ENCODE data around the gene CARMIL3. TPM values are rescaled to one million over a fixed set of nuclear protein-coding genes. Genes with fewer than 3 reads are reported as not detected.

CARMIL3 gene
- total RNA-seq, 2 donors from 2014 or later: 0.29 to 2.1 TPM

DNA sequence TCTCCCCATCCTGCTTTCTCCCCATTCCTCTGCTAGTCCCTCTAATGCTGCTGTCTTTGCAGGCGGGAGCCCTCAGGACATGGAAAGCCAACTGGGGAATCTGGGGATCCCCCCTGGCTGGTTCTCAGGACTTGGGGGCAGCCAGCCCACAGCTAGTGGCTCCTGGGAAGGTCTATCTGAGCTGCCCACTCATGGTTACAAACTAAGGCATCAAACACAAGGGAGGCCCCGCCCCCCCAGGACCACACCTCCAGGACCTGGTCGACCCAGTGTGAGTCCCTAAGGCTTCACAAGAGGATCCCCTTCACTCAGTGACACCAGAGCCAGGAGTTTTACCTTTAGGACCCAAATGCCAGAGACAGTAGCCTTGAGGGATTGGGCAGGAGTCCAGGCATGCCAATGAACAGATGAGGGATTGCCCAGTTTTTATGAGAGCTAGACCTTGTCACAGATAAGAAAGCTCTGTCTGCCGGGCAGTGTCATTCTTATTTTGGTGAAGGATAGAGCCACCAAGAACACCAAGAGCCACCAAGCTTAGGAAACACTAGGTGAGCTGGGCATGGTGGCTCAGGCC lies 11.5 kb downstream of the CARMIL3 start:
- no peak for DNase-seq
- H3K9ac ChIP-seq (ENCODE audit: low read depth in 2 of 2, low read length in 2 of 2): no peak overlapping the region
- no peak overlapping the region for H3K27ac ChIP-seq
- no peaks in the 10 kb centered on the region for H3K27me3 ChIP-seq
- peaks cover 6% of the 10 kb centered on the region for H3K4me1 ChIP-seq
- no peaks in the 10 kb centered on the region for H3K9me3 ChIP-seq
- TF ChIP-seq, protein P1, sequence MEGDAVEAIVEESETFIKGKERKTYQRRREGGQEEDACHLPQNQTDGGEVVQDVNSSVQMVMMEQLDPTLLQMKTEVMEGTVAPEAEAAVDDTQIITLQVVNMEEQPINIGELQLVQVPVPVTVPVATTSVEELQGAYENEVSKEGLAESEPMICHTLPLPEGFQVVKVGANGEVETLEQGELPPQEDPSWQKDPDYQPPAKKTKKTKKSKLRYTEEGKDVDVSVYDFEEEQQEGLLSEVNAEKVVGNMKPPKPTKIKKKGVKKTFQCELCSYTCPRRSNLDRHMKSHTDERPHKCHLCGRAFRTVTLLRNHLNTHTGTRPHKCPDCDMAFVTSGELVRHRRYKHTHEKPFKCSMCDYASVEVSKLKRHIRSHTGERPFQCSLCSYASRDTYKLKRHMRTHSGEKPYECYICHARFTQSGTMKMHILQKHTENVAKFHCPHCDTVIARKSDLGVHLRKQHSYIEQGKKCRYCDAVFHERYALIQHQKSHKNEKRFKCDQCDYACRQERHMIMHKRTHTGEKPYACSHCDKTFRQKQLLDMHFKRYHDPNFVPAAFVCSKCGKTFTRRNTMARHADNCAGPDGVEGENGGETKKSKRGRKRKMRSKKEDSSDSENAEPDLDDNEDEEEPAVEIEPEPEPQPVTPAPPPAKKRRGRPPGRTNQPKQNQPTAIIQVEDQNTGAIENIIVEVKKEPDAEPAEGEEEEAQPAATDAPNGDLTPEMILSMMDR (IDR thresholded peaks at IDR 0.05): no peak
- no peak overlapping the region for H3K4me3 ChIP-seq
- intact Hi-C loops (cut with DNase I): no loop called here
- H3K36me3 ChIP-seq: no peaks in the 10 kb centered on the region

DNA sequence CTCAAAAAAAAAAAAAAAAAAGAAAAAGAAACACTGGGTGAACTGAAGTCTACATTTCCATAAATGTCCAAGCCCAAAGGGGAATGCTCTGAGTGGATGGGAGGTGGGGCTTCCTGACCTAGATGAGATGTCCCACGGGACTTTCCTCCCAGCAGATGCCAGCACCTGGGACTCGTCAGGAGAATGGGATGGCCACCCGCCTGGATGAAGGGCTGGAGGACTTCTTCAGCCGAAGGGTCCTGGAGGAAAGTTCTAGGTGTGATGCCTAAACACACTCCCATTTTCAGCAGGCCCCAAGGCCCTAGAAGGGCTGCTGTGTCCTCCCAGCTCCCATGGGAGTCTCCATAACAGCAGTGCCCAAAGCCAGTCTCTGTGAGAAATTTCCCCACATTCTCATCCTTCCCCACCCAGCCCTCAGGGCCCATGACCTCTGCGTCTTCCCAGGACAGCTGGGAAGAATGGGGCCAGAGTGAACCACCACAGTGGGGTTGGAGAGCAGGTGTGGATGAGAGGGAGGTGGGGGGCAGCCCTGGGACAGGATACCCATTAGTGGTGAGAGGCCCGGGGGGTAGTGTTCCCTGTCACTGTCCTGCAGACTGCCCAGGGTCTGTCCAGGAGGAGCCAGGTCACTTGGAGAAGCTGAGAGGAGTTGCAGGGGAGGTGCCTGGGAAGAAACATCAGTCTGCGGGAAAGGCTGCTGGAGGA lies 12.4 kb downstream of the CARMIL3 start:
- no peak overlapping the region for H3K9ac ChIP-seq (ENCODE audit: low read depth in 2 of 2, low read length in 2 of 2)
- intact Hi-C loops (cut with DNase I): no loop called here
- TF ChIP-seq, protein P1 (IDR thresholded peaks at IDR 0.05): no peak

DNA sequence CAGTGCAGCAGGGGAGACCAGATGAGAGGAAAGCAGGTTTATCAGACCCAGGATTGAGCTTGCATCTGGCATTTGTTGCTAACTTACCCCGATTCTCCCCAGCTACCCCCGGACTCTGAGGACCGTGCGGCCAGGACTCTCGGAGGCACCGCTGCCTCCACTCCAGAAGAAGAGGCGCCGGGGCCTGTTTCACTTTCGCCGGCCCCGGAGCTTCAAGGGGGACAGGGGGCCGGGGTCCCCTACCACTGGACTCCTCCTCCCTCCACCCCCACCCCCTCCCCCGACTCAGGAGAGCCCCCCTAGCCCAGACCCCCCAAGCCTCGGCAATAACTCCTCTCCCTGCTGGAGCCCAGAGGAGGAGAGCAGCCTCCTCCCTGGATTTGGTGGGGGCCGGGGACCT lies 13.0 kb downstream of the CARMIL3 start:
- H3K4me1 ChIP-seq: peaks cover 6% of the 10 kb centered on the region
- no peak overlapping the region for H3K27ac ChIP-seq
- no peak for DNase-seq
- intact Hi-C loops (cut with DNase I): no loop called here
- no peaks in the 10 kb centered on the region for H3K27me3 ChIP-seq
- TF ChIP-seq, protein P1 (IDR thresholded peaks at IDR 0.05): no peak
- H3K9ac ChIP-seq (ENCODE audit: low read depth in 2 of 2, low read length in 2 of 2): no peak overlapping the region
- H3K36me3 ChIP-seq: no peaks in the 10 kb centered on the region
- no peak overlapping the region for H3K4me3 ChIP-seq
- no peaks in the 10 kb centered on the region for H3K9me3 ChIP-seq

More for the DNA sequence above, 12.4 kb downstream of the CARMIL3 start:
- peaks cover 6% of the 10 kb centered on the region for H3K4me1 ChIP-seq
- no peak overlapping the region for H3K27ac ChIP-seq
- H3K4me3 ChIP-seq: no peak overlapping the region
- no peak for DNase-seq
- H3K36me3 ChIP-seq: no peaks in the 10 kb centered on the region
- no peaks in the 10 kb centered on the region for H3K9me3 ChIP-seq
- H3K27me3 ChIP-seq: no peaks in the 10 kb centered on the region

DNA sequence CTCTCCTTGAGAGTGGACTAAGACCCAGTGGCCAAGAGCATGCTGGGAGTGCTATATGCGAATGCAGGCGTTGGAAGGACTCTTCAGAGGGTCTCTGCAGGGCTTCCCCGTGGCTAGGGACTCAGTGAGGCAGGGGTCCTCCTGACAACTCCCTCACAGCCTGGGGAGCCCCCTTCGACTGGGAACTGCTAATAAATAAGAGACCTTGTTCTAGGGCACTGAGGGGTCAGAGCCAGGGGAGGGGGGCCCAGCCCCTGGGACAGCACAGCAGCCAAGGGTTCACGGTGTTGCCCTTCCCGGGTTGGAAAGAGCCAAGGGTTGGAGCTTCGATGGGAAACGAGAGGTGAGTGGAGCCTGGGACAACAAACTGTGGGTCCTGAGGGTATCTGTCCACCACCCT lies 13.6 kb downstream of the CARMIL3 start:
- no peak for DNase-seq
- Histone ChIP-seq H3K27me3 (no peaks in the 10 kb centered on the region), H3K9ac (ENCODE audit: low read depth in 2 of 2, low read length in 2 of 2) (no peak overlapping the region), H3K27ac (no peak overlapping the region), H3K4me1 (peaks cover 6% of the 10 kb centered on the region), H3K4me3 (no peak overlapping the region), H3K9me3 (no peaks in the 10 kb centered on the region), H3K36me3 (no peaks in the 10 kb centered on the region)
- TF ChIP-seq, protein P1 (IDR thresholded peaks at IDR 0.05): no peak
- intact Hi-C loops (cut with DNase I): no loop called here

DNA sequence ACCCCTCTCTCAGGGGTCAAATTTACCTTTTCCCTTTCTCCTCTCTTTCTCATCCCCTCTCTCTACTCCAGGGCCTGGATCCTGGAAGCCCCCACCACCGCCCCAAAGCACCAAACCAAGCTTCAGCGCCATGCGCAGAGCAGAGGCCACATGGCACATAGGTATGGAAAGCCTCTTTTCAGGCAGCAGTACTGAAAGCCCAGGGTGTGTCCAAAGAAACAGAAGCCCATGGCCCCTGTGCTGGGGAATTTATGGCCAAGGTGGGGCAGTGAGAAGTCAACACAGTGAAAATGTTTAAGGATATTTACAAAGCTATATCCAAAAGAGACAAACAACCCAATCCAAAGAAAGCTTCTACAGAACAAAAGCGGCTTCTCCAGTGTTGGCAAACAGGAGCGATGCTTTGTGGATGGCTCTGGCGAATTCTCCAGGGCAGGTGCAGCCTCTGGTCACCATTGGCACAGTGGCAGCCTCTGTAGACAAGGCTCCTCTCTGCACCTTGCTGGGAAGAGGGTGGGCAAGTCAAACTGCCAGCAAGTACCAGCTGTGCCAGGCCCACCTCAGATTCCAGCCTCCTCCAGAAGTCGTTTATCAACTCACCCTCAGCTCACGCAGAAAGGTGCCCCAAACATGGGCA lies 14.8 kb downstream of the CARMIL3 start:
- peak overlapping the region; percentile 61 for H3K27ac ChIP-seq

More for the DNA sequence above, 14.8 kb downstream of the CARMIL3 start:
- Histone ChIP-seq H3K9me3 (no peaks in the 10 kb centered on the region), H3K36me3 (no peaks in the 10 kb centered on the region), H3K9ac (ENCODE audit: low read depth in 2 of 2, low read length in 2 of 2) (peak overlapping the region in 1 of 2 donors; percentile 49), H3K4me1 (peaks cover 6% of the 10 kb centered on the region), H3K4me3 (no peak overlapping the region), H3K27me3 (no peaks in the 10 kb centered on the region)
- DNase-seq: peak; percentile 66
- TF ChIP-seq, protein P1 (IDR thresholded peaks at IDR 0.05): no peak
- intact Hi-C loops (cut with DNase I): no loop called here
